WTC11 (cell line): ENCODE results near the gene NXPH3. TPM values are rescaled to one million over a fixed set of nuclear protein-coding genes. Genes with fewer than 3 reads are reported as not detected.

Source experiments
- ATAC-seq: fragments of 200-7000 bp; cut with Tn5 transposase; 2 replicates; pipeline ENCODE4 v1.10.0; 2021; ENCODE audit warnings: mild to moderate bottlenecking, moderate library complexity
- CTCF ChIA-PET: fragments of 300-600 bp; sonication (Branson Sonifier 250); formaldehyde crosslinking; loops from one replicate; lab custom pipeline; 2021; ENCODE audit warnings: antibody characterized with exemption; lab: Charles Lee
- POLR2A ChIA-PET: fragments of 350-600 bp; sonication (Branson Sonifier 250); formaldehyde crosslinking; loops from one replicate; lab custom pipeline; 2021; ENCODE audit warnings: antibody characterized with exemption; lab: Charles Lee
- DNase-seq: peaks from one replicate; pipeline ENCODE4 v3.0.0; 2021; ENCODE audit warnings: low spot score
- H3K27ac Mint-ChIP-seq: 2 replicates; pipeline ENCODE4 v1.8.0; 2021; ENCODE audit warnings: mixed read lengths
- H3K27me3 Mint-ChIP-seq: 2 replicates; pipeline ENCODE4 v1.8.0; 2021; ENCODE audit warnings: low read depth, mild to moderate bottlenecking, moderate library complexity, mixed read lengths
- H3K36me3 Mint-ChIP-seq: 2 replicates; pipeline ENCODE4 v1.8.0; 2021; ENCODE audit warnings: mixed read lengths
- H3K4me1 Mint-ChIP-seq: 2 replicates; pipeline ENCODE4 v1.8.0; 2022; ENCODE audit warnings: mixed read lengths
- H3K4me3 Mint-ChIP-seq: 2 replicates; pipeline ENCODE4 v1.8.0; 2021; ENCODE audit warnings: mild to moderate bottlenecking, moderate library complexity, mixed read lengths
- H3K9me3 Mint-ChIP-seq: 2 replicates; pipeline ENCODE4 v1.8.0; 2021; ENCODE audit warnings: mixed read lengths
- ATF3 ChIP-seq: sonication (generic); formaldehyde crosslinking; conservative IDR thresholded peaks from 2 replicates; pipeline ENCODE4 v1.8.1; 2022; ENCODE audit warnings: mild to moderate bottlenecking, missing genetic modification reagents
- CDX4 ChIP-seq: fragments of 250-450 bp; sonication (Bioruptor Pico); IDR thresholded peaks from 2 replicates; pipeline ENCODE4 v1.9.0; 2021; ENCODE audit warnings: moderate library complexity, mild to moderate bottlenecking, inconsistent platforms, borderline replicate concordance
- ETV6 ChIP-seq: sonication (generic); formaldehyde crosslinking; IDR thresholded peaks from 2 replicates; pipeline ENCODE4 v1.8.1; 2022; ENCODE audit warnings: mild to moderate bottlenecking, missing genetic modification reagents
- GABPB1 ChIP-seq: sonication (generic); formaldehyde crosslinking; IDR thresholded peaks from 2 replicates; pipeline ENCODE4 v1.8.1; 2023; ENCODE audit warnings: mild to moderate bottlenecking, missing genetic modification reagents
- IRF2 ChIP-seq: sonication (generic); formaldehyde crosslinking; IDR thresholded peaks from 2 replicates; pipeline ENCODE4 v1.8.0; 2022; ENCODE audit warnings: low read depth, missing genetic modification reagents, borderline replicate concordance
- JUN ChIP-seq: sonication (generic); formaldehyde crosslinking; IDR thresholded peaks from 2 replicates; pipeline ENCODE4 v1.8.0; 2023; ENCODE audit warnings: mild to moderate bottlenecking, missing genetic modification reagents
- NFYB ChIP-seq: sonication (generic); formaldehyde crosslinking; conservative IDR thresholded peaks from 2 replicates; pipeline ENCODE4 v1.8.0; 2022; ENCODE audit warnings: low read depth, missing genetic modification reagents
- NR3C1 ChIP-seq: sonication (generic); formaldehyde crosslinking; conservative IDR thresholded peaks from 2 replicates; pipeline ENCODE4 v1.8.1; 2023; ENCODE audit warnings: low read depth, mild to moderate bottlenecking, missing genetic modification reagents
- PRDM15 ChIP-seq: sonication (generic); formaldehyde crosslinking; IDR thresholded peaks from 2 replicates; pipeline ENCODE4 v1.8.0; 2022; ENCODE audit warnings: missing genetic modification reagents
- PRRX2 ChIP-seq: fragments of 250-450 bp; sonication (Bioruptor Pico); IDR thresholded peaks from 2 replicates; pipeline ENCODE4 v1.8.0; 2021; ENCODE audit warnings: mild to moderate bottlenecking
- RORB ChIP-seq: fragments of 250-450 bp; sonication (Bioruptor Pico); IDR thresholded peaks from 2 replicates; pipeline ENCODE4 v1.9.0; 2021; ENCODE audit warnings: mild to moderate bottlenecking
- ZNF121 ChIP-seq: sonication (generic); formaldehyde crosslinking; IDR thresholded peaks from 2 replicates; pipeline ENCODE4 v1.8.0; 2023; ENCODE audit warnings: missing genetic modification reagents
- ZNF232 ChIP-seq: sonication (generic); formaldehyde crosslinking; IDR thresholded peaks from 2 replicates; pipeline ENCODE4 v1.8.0; 2022; ENCODE audit warnings: mild to moderate bottlenecking, missing genetic modification reagents
- ZNF512 ChIP-seq: sonication (generic); formaldehyde crosslinking; IDR thresholded peaks from 2 replicates; pipeline ENCODE4 v1.8.1; 2022; ENCODE audit warnings: missing genetic modification reagents, borderline replicate concordance
- ZNF532 ChIP-seq: fragments of 250-450 bp; sonication (Bioruptor Pico); IDR thresholded peaks from 2 replicates; pipeline ENCODE4 v1.9.0; 2021; ENCODE audit warnings: mild to moderate bottlenecking, borderline replicate concordance
- total RNA-seq: library from RNA; stranded (reverse); gene quantifications from 3 replicates; pipeline ENCODE4 v1.2.3, GENCODE V29; 2021

Gene NXPH3
- total RNA-seq, 1 experiment from 2014 or later = 3.4 TPM

- peaks cover 8% of the 10 kb centered on the region for H3K27me3 Mint-ChIP-seq
- H3K4me1 Mint-ChIP-seq = peaks cover 13% of the 10 kb centered on the region
- POLR2A ChIA-PET = interaction anchor here (0.6 kb wide), 1 partner anchor 144 kb away, joined by 4 read pairs; no protein-coding TSS in a partner anchor
- CTCF ChIA-PET = interaction anchor here (0.5 to 4.2 kb wide), 56 partner anchors 10 to 559 kb away, joined by 3 to 129 read pairs (median 6); partner anchors contain the start of genes DLX3, FAM117A, KAT7 and NGFR
- no peak for DNase-seq
- no peaks in the 10 kb centered on the region for H3K36me3 Mint-ChIP-seq
- no peak; the same call in 1 of the 2 replicates for ATAC-seq
- TF ChIP-seq NFYB (CRISPR knock-in tag) = no peak
- no peak for TF ChIP-seq RORB (CRISPR knock-in tag)
- TF ChIP-seq IRF2 (CRISPR knock-in tag) = no peak
- TF ChIP-seq ATF3 = no peak
- TF ChIP-seq CDX4 (CRISPR knock-in tag) = no peak
- no peak for TF ChIP-seq ZNF512 (CRISPR knock-in tag)
- TF ChIP-seq PRDM15 = no peak
- no peak for TF ChIP-seq GABPB1
- TF ChIP-seq PRRX2 (CRISPR knock-in tag) = no peak
- no peak for TF ChIP-seq ETV6
- TF ChIP-seq ZNF121 = no peak
- no peak for TF ChIP-seq ZNF532 (CRISPR knock-in tag)
- no peak for TF ChIP-seq ZNF232 (CRISPR knock-in tag)
- no peak for TF ChIP-seq JUN (CRISPR knock-in tag)
- TF ChIP-seq NR3C1 (CRISPR knock-in tag) = no peak
- TF ChIP-seq, all 79 proteins: peak for 0
- Mint-ChIP-seq H3K9me3 (no peaks in the 10 kb centered on the region), H3K4me3 (no peak overlapping the region), H3K27ac (no peak overlapping the region)
Observed at GRCh38 chr17:49555495-49556222, 20.0 kb upstream of the NXPH3 start.
